GM12801 (cell line): ENCODE results near the gene ZFP28.

Experiments used
- CTCF ChIP-seq: IDR thresholded peaks from one replicate; pipeline ENCODE4 v1.5.1; 2011; ENCODE audit warnings: control low read depth; ENCODE audit not compliant: insufficient read length; ENCODE audit errors: extremely low read depth

The ZFP28 gene

GRCh38 chr19:56597696-56598095, 58.9 kb downstream of the ZFP28 start:
- no peak for TF ChIP-seq CTCF

- TF ChIP-seq CTCF, result no peak
These were observed 62.6 kb downstream of the ZFP28 start for GRCh38 chr19:56601375-56601774.

GRCh38 chr19:56603829-56604228, 65.1 kb downstream of the ZFP28 start:
- TF ChIP-seq CTCF, result no peak
